HG03280 (cell line): ENCODE data around the gene IFT122.
"Not testable (repeated sequence)": the region's sequence is repeated elsewhere in the genome, so short reads cannot be mapped to it uniquely, and the experiment has no call there.

ENCODE experiments used
- ATAC-seq: cut with Tn5 transposase; IDR thresholded peaks from one replicate; pipeline ENCODE4 v1.9.1; 2021; ENCODE audit warnings: mild to moderate bottlenecking, moderate library complexity; ENCODE audit not compliant: unreplicated experiment

IFT122 gene

GRCh38 chr3:129439817-129440617 is at the start of gene IFT122, which contains the start of gene MBD4:
Gene IFT122, plus strand, starts transcription at chr3:129440224. Its CDS starts 107 bp downstream, at chr3:129440331.
Gene MBD4, minus strand, starts transcription at chr3:129439948. Its CDS starts 115 bp downstream, at chr3:129439833.
- ATAC-seq = peak; percentile 90

GRCh38 chr3:129391583-129391982 is 48.4 kb upstream of the IFT122 start:
- ATAC-seq = not testable (repeated sequence)

- ATAC-seq = not testable (repeated sequence)
These were observed 47.7 kb upstream of the IFT122 start for GRCh38 chr3:129392106-129392887.

GRCh38 chr3:129393271-129393670 is 46.8 kb upstream of the IFT122 start:
- no peak for ATAC-seq

- not testable (repeated sequence) for ATAC-seq
These were observed 46.1 kb upstream of the IFT122 start for GRCh38 chr3:129393760-129394564.

GRCh38 chr3:129398803-129399144 is 41.2 kb upstream of the IFT122 start:
- no peak for ATAC-seq

- ATAC-seq = peak; percentile 86
These were observed 40.7 kb upstream of the IFT122 start for GRCh38 chr3:129399145-129399894.

GRCh38 chr3:129399895-129400357 is 40.1 kb upstream of the IFT122 start:
- ATAC-seq = peak; percentile 13

GRCh38 chr3:129402210-129402609 is 37.8 kb upstream of the IFT122 start:
- ATAC-seq = no peak

- ATAC-seq = no peak
These were observed 37.4 kb upstream of the IFT122 start for GRCh38 chr3:129402616-129403015.

GRCh38 chr3:129403450-129403849 is 36.6 kb upstream of the IFT122 start:
- no peak for ATAC-seq

- no peak for ATAC-seq
These were observed 35.9 kb upstream of the IFT122 start for GRCh38 chr3:129404130-129404529.

- no peak for ATAC-seq
These were observed 35.4 kb upstream of the IFT122 start for GRCh38 chr3:129404610-129405009.

- no peak for ATAC-seq
These were observed 30.5 kb upstream of the IFT122 start for GRCh38 chr3:129409541-129409940.

- ATAC-seq = no peak
These were observed 29.1 kb upstream of the IFT122 start for GRCh38 chr3:129410971-129411370.

GRCh38 chr3:129412542-129413198 is 27.4 kb upstream of the IFT122 start:
- no peak for ATAC-seq

- ATAC-seq = not testable (repeated sequence)
These were observed 26.8 kb upstream of the IFT122 start for GRCh38 chr3:129413238-129413637.

- ATAC-seq = peak; percentile 70
These were observed 26.1 kb upstream of the IFT122 start for GRCh38 chr3:129413687-129414506.

- ATAC-seq = no peak
These were observed 24.6 kb upstream of the IFT122 start for GRCh38 chr3:129415378-129415777.
